PC-3 (cell line): ENCODE data around the gene ZFYVE27. TPM values are rescaled to one million over a fixed set of nuclear protein-coding genes. Genes with fewer than 3 reads are reported as not detected.

Experiments
- ATAC-seq: fragments of 200-7000 bp; cut with Tn5 transposase; 2 replicates; pipeline ENCODE4 v1.9.1; 2020; ENCODE audit warnings: mild to moderate bottlenecking, moderate library complexity
- BruUV-seq: library from RNA; stranded (reverse); fragments of 400-500 nt; replicated peaks from 2 replicates; lab custom pipeline; 2021; lab: Mats Ljungman, UMichigan
- CTCF ChIA-PET: fragments of 300-600 bp; sonication (Branson Sonifier 250); formaldehyde crosslinking; loops from one replicate; lab custom pipeline; 2022; ENCODE audit warnings: antibody characterized with exemption; lab: Charles Lee
- POLR2A ChIA-PET: fragments of 300-600 bp; sonication (Branson Sonifier 250); formaldehyde crosslinking; loops from one replicate; lab custom pipeline; 2022; ENCODE audit warnings: antibody characterized with exemption; ENCODE audit not compliant: unreplicated experiment; lab: Charles Lee
- DNase-seq: peaks from one replicate; pipeline ENCODE4 v3.0.0-alpha.2; 2015
- H2AFZ ChIP-seq: fragments of 300-600 bp; sonication (generic); 2 replicates; pipeline ENCODE4 v1.6.0; 2016; ENCODE audit warnings: antibody characterized with exemption, low read length
- H3F3A ChIP-seq: fragments of 300-600 bp; sonication (generic); one replicate; pipeline ENCODE4 v1.6.0; 2017; ENCODE audit warnings: antibody characterized with exemption, low read length, control low read depth, mild to moderate bottlenecking; ENCODE audit not compliant: unreplicated experiment
- H3K27ac ChIP-seq: fragments of 300-600 bp; sonication (generic); 2 replicates; pipeline ENCODE4 v1.5.1; 2016; ENCODE audit warnings: mild to moderate bottlenecking, low read length
- H3K27me3 ChIP-seq: fragments of 300-600 bp; sonication (generic); 2 replicates; pipeline ENCODE4 v1.6.1; 2016; ENCODE audit warnings: low read length, mixed read lengths
- H3K36me3 ChIP-seq: fragments of 300-600 bp; sonication (generic); 2 replicates; pipeline ENCODE4 v1.6.1; 2016; ENCODE audit warnings: low read depth, mixed run types, low read length, mixed read lengths
- H3K4me1 ChIP-seq: fragments of 300-600 bp; sonication (generic); 2 replicates; pipeline ENCODE4 v1.5.1; 2016; ENCODE audit warnings: low read length; ENCODE audit not compliant: insufficient read depth
- H3K4me2 ChIP-seq: fragments of 300-600 bp; sonication (generic); 2 replicates; pipeline ENCODE4 v1.6.0; 2016; ENCODE audit warnings: low read length
- H3K4me3 ChIP-seq: fragments of 300-600 bp; sonication (generic); 2 replicates; pipeline ENCODE4 v1.5.1; 2016; ENCODE audit warnings: mild to moderate bottlenecking, low read length, mixed read lengths
- H3K79me2 ChIP-seq: fragments of 300-600 bp; sonication (generic); 2 replicates; pipeline ENCODE4 v1.6.1; 2017; ENCODE audit warnings: low read length, mixed read lengths
- H3K9ac ChIP-seq: fragments of 300-600 bp; sonication (generic); 2 replicates; pipeline ENCODE4 v1.6.0; 2016; ENCODE audit warnings: mild to moderate bottlenecking, low read length
- H3K9me2 ChIP-seq: fragments of 300-600 bp; sonication (generic); replicated peaks from 2 replicates; pipeline ENCODE4 v1.6.1; 2016; ENCODE audit warnings: mixed run types, low read length, mixed read lengths
- H3K9me3 ChIP-seq: fragments of 300-600 bp; sonication (generic); 2 replicates; pipeline ENCODE4 v1.6.1; 2016; ENCODE audit warnings: low read length, mixed read lengths
- H4K20me1 ChIP-seq: fragments of 300-600 bp; sonication (generic); 2 replicates; pipeline ENCODE4 v1.6.1; 2016; ENCODE audit warnings: low read length, mixed read lengths
- EZH2 ChIP-seq: fragments of 300-600 bp; sonication (generic); IDR thresholded peaks from one replicate; pipeline ENCODE4 v1.6.1; 2017; ENCODE audit warnings: antibody characterized with exemption, mild to moderate bottlenecking, low read length; ENCODE audit not compliant: unreplicated experiment
- EZH2phosphoT487 ChIP-seq: fragments of 300-600 bp; sonication (generic); IDR thresholded peaks from 2 replicates; pipeline ENCODE4 v1.6.1; 2018; ENCODE audit warnings: mild to moderate bottlenecking, antibody characterized with exemption, low read length, borderline replicate concordance
- intact Hi-C: fragments of 100-400 bp; cut with micrococcal nuclease; formaldehyde crosslinking; loops from 2 replicates; pipeline ENCODE4 v1.9.0; 2023
- total RNA-seq: library from RNA; depleted of rRNA; stranded (reverse); fragments of >200 nt; gene quantifications from 2 replicates; pipeline ENCODE4 v1.2.3, GENCODE V29; 2014
- TF ChIP-seq, protein P1 (sequence below): fragments of 300-600 bp; sonication (generic); conservative IDR thresholded peaks from 2 replicates; pipeline ENCODE4 v1.5.1; 2017; ENCODE audit warnings: antibody characterized with exemption, low read depth, mild to moderate bottlenecking, low read length

ZFYVE27 gene
- total RNA-seq, 1 experiment from 2014 or later = 13.1 TPM

DNA sequence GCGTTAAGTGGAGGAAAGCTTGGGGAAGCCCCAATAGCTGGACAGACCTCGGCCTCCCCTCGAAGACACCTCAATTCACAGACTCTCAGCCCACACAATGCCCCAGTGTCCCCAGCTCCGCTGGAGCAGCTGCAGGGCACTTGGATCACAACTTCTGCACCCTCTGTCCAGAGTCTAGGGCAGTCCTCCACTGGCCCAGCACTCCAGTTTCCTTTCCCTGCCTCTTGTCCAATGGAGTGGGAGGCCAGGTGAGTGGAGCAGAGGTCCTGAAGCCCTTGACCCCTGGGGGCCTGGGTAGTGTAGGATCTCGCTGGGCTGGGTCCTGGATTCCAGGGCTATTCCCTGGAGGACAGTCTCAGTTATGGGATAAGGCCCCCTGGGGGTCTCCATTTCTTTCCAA is 23.0 kb downstream of the ZFYVE27 start:
- no peaks in the 10 kb centered on the region for H3K9me3 ChIP-seq
- no peaks in the 10 kb centered on the region for H3K79me2 ChIP-seq
- no peak for ATAC-seq
- H3K4me2 ChIP-seq = no peak overlapping the region
- no peak for DNase-seq
- H3K27me3 ChIP-seq = no peaks in the 10 kb centered on the region
- H3K36me3 ChIP-seq = peaks cover 9% of the 10 kb centered on the region; the same call in 1 of the 2 replicates
- H3F3A ChIP-seq = no peaks in the 10 kb centered on the region
- H3K4me3 ChIP-seq = no peak overlapping the region
- H3K9me2 ChIP-seq = no peaks in the 10 kb centered on the region
- no peak overlapping the region for H3K9ac ChIP-seq
- no peaks in the 10 kb centered on the region for H3K4me1 ChIP-seq
- BruUV-seq = no TSS peak
- TF ChIP-seq, protein P1, sequence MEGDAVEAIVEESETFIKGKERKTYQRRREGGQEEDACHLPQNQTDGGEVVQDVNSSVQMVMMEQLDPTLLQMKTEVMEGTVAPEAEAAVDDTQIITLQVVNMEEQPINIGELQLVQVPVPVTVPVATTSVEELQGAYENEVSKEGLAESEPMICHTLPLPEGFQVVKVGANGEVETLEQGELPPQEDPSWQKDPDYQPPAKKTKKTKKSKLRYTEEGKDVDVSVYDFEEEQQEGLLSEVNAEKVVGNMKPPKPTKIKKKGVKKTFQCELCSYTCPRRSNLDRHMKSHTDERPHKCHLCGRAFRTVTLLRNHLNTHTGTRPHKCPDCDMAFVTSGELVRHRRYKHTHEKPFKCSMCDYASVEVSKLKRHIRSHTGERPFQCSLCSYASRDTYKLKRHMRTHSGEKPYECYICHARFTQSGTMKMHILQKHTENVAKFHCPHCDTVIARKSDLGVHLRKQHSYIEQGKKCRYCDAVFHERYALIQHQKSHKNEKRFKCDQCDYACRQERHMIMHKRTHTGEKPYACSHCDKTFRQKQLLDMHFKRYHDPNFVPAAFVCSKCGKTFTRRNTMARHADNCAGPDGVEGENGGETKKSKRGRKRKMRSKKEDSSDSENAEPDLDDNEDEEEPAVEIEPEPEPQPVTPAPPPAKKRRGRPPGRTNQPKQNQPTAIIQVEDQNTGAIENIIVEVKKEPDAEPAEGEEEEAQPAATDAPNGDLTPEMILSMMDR = no peak
- TF ChIP-seq EZH2 (no peak), EZH2phosphoT487 (no peak)
- H4K20me1 ChIP-seq = no peaks in the 10 kb centered on the region
- H3K27ac ChIP-seq = no peak overlapping the region
- ChIA-PET POLR2A (no interaction called here), CTCF (interaction anchor here (0.6 kb wide), 1 partner anchor 15 kb away, joined by 3 read pairs; no protein-coding TSS in a partner anchor)
- intact Hi-C loops = loop anchor here (1.0 kb wide), 1 partner anchor 109 kb away; no protein-coding TSS in a partner anchor
- H2AFZ ChIP-seq = no peak overlapping the region

DNA sequence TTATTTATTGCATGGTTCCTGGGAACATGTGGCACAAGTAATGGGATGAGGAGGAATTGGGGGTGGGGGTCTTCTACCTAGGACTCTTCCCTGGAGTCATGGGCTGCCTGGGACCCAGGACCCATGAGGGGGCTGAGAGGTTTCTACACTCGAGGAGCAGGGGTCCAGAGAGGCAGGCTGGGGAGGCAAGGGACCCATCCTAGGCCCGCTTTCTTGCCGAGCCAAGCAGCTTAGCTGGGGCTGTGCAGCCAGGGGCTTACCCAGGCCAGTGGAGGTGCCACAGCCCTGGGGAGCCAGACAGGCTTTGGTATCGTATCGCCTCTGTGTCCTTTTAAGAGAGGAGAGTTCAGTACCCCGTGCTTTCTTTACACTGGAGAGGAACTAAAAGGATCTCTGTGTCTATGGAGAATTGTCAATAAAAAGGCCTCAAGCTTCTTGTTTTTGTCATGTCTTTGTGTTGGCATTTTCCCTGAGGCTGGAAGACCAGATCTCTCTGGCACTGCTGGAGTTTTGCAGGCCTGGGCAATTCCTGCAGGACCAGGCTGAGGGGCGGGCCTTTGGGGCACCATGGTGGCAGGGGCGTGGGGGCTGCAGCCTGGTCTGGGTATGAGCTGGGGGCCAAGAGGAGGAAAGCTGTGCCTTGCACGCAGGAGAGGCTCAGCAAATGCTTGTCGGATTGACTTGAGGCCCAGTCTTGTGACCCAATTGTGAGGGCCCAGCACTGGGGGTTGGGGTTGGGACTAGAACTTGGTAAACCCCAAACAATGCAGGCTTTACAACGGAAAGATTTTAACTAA is 23.7 kb downstream of the ZFYVE27 start:
- no peak for DNase-seq
- CTCF ChIA-PET = interaction anchor here (0.6 kb wide), 2 partner anchors 14 to 1593 kb away, joined by 3 read pairs; no protein-coding TSS in a partner anchor
- no peak overlapping the region for H3K4me2 ChIP-seq
- peaks cover 7% of the 10 kb centered on the region; the same call in 1 of the 2 replicates for H3K36me3 ChIP-seq
- H3K4me3 ChIP-seq = no peak overlapping the region
- H3K4me1 ChIP-seq = no peaks in the 10 kb centered on the region
- POLR2A ChIA-PET = no interaction called here
- H3K9ac ChIP-seq = no peak overlapping the region
- no peaks in the 10 kb centered on the region for H4K20me1 ChIP-seq
- no peaks in the 10 kb centered on the region for H3K27me3 ChIP-seq
- H3K79me2 ChIP-seq = no peaks in the 10 kb centered on the region
- no peak overlapping the region for H2AFZ ChIP-seq
- no TSS peak for BruUV-seq
- intact Hi-C loops = no loop called here
- TF ChIP-seq EZH2phosphoT487 (no peak), EZH2 (no peak)
- TF ChIP-seq, protein P1 = no peak
- no peak for ATAC-seq
- H3F3A ChIP-seq = no peaks in the 10 kb centered on the region
- no peaks in the 10 kb centered on the region for H3K9me2 ChIP-seq
- H3K9me3 ChIP-seq = no peaks in the 10 kb centered on the region
- no peak overlapping the region for H3K27ac ChIP-seq

DNA sequence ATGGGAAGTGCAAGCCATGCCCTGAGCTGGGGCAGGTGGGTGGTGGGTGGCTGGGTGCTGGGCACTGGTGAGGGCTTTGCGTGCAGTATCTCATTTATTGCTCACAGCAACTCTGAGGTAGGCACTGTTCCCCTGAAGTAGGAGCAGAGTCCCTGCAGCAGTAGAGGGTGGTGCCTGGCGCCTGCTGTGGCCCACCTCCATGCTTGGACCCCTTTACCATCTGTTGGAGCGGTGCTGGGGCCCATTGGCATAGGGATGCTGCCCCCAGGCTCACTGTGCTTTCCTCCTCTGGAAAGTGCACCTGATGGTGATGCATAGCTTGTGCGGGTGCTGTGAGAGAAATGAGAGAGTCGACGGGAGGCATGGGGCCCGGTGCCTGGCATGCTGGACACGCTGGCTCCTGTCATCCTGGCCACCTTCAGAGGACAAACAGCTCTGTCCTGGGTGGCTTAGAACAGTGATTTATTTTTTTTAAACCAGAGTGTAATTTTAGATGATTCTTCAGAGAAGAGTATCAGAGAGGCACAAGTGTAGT is 24.5 kb downstream of the ZFYVE27 start:
- CTCF ChIA-PET = interaction anchor here (0.6 kb wide), 1 partner anchor 1592 kb away, joined by 3 read pairs; no protein-coding TSS in a partner anchor
- intact Hi-C loops = no loop called here

More for the DNA sequence above, 24.5 kb downstream of the ZFYVE27 start:
- no peak overlapping the region for H3K27ac ChIP-seq
- POLR2A ChIA-PET = no interaction called here
- no peaks in the 10 kb centered on the region for H4K20me1 ChIP-seq
- H3K9me3 ChIP-seq = no peaks in the 10 kb centered on the region
- no peaks in the 10 kb centered on the region for H3K27me3 ChIP-seq
- no peak for ATAC-seq
- H3K4me1 ChIP-seq = no peaks in the 10 kb centered on the region
- no TSS peak for BruUV-seq
- no peak overlapping the region for H3K4me3 ChIP-seq
- TF ChIP-seq, protein P1 = no peak
- no peak for TF ChIP-seq EZH2
- TF ChIP-seq EZH2phosphoT487 = no peak
- no peak for DNase-seq
- H3K79me2 ChIP-seq = no peaks in the 10 kb centered on the region
- H3K9me2 ChIP-seq = no peaks in the 10 kb centered on the region
- H2AFZ ChIP-seq = no peak overlapping the region
- no peak overlapping the region for H3K4me2 ChIP-seq
- no peaks in the 10 kb centered on the region for H3F3A ChIP-seq
- H3K36me3 ChIP-seq = peaks cover 7% of the 10 kb centered on the region; the same call in 1 of the 2 replicates
- H3K9ac ChIP-seq = no peak overlapping the region
